Stomach (tissue), 9 donors: Measurements from ENCODE around the gene TTLL12. TPM values are rescaled to one million over a fixed set of nuclear protein-coding genes. Genes with fewer than 3 reads are reported as not detected.

ENCODE experiments used
- DNase-seq, 2 donors: peaks; one replicate each; pipeline versions ENCODE4 v3.0.0 to v3.0.0-alpha.2; 2013 to 2019
- H3K27ac ChIP-seq, 5 donors: fragments of 200-600 bp in 4 of 5; sonication (generic) in 4 of 5; one replicate each; pipeline ENCODE4 v1.5.1; 2013 to 2019; ENCODE audit warnings: mild to moderate bottlenecking in 1 of 5, moderate library complexity in 1 of 5
- H3K27me3 ChIP-seq, 3 donors: fragments of 200-600 bp; sonication (generic); one replicate each; pipeline ENCODE4 v1.5.1; 2017 to 2019; ENCODE audit warnings: mixed run types in 1 of 3
- H3K36me3 ChIP-seq, 4 donors: fragments of 200-600 bp; sonication (generic); 1 replicate in 3 of 4; 2 replicates in 1 of 4; pipeline ENCODE4 v1.5.1; 2016 to 2019
- H3K4me1 ChIP-seq, 4 donors: fragments of 200-600 bp; sonication (generic); one replicate each; pipeline ENCODE4 v1.5.1; 2016 to 2019
- H3K4me3 ChIP-seq, 4 donors: fragments of 200-600 bp; sonication (generic) in 3 of 4; one replicate each; pipeline ENCODE4 v1.5.1; 2016 to 2019; ENCODE audit warnings: mild to moderate bottlenecking in 1 of 4
- H3K9me3 ChIP-seq, 4 donors: fragments of 200-600 bp; sonication (generic); one replicate each; pipeline ENCODE4 v1.5.1; 2016 to 2019
- EP300 ChIP-seq: sonication (generic); formaldehyde crosslinking; IDR thresholded peaks from one replicate; pipeline ENCODE4 v1.6.1; 2017; ENCODE audit warnings: antibody characterized with exemption
- POLR2A ChIP-seq, 4 donors: fragments of 450-650 bp; IDR thresholded peaks; one replicate each; pipeline ENCODE4 v1.6.1; 2016; ENCODE audit warnings: antibody characterized with exemption in 4 of 4, control low read depth in 2 of 4, mild to moderate bottlenecking in 1 of 4, moderate library complexity in 1 of 4
- POLR2AphosphoS5 ChIP-seq, 3 donors: sonication (generic); formaldehyde crosslinking; IDR thresholded peaks; one replicate each; pipeline ENCODE4 v1.6.1; 2016; ENCODE audit warnings: antibody characterized with exemption in 3 of 3
- WGBS, 5 donors: extraction: QIAGEN DNeasy Blood & Tissue Kit in 3 of 5; methylation state at CpG; one replicate each; pipeline versions ENCODE4 v1.1.5 to v1.1.7; 2013 to 2018; 5-methylcytosine and 5-hydroxymethylcytosine counted together
- intact Hi-C: fragments of 100-400 bp; cut with DNase I; formaldehyde crosslinking; loops from one replicate; pipeline ENCODE4 v1.15.1; 2023; ENCODE audit warnings: low total_unique reads
- polyA plus RNA-seq, 3 donors: library from polyadenylated mRNA; stranded (reverse); fragments of 200-250 nt; gene quantifications; one replicate each; pipeline ENCODE4 v1.2.3, GENCODE V29; 2013
- total RNA-seq, 5 donors: library from RNA; depleted of rRNA; stranded (reverse); fragments of >200 nt; gene quantifications; one replicate each; pipeline versions ENCODE4 v1.1.0 to v1.2.3, GENCODE V29; 2014 to 2016
- TF ChIP-seq, protein P1 (sequence below), 7 experiments: fragments of 450-650 bp in 4 of 7; fragments of 200-600 bp in 3 of 7; sonication (generic) in 3 of 7; IDR thresholded peaks; one replicate each; pipeline ENCODE4 v1.5.1; 2016 to 2019; ENCODE audit warnings: antibody characterized with exemption in 7 of 7, control low read depth in 2 of 7, mild to moderate bottlenecking in 1 of 7
- donor health status: healthy with polysubstance abuse.
- donor health status: Bipolar disorder and iron deficiency.
- donor health status: healthy.

Gene TTLL12
- total and polyA plus RNA-seq, 8 donors, result 4.1 to 64.3 (median 30.1) TPM

DNA sequence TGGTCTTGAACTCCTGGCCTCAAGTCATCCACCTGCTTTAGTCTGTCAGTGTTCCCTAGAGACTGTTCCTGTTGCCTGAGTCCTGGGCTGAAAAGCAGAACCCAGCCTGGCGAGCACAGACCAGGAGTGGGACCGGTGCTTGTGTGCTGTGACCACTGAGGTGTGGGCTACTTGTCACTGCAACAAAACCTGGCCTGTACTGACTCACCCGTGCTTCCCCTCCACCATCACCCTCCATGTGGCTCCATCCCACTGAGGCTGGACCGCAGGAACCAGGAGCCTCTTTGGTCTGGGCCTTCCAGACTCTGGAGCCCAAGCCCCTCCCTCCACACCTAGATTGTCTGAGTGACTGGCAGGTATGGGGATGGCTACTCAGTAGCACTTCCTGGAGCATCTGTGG lies 52.4 kb downstream of the TTLL12 start:
- Histone ChIP-seq H3K4me3 (no peak overlapping the region), H3K4me1 (peaks cover 9 to 41% (median 34%) of the 10 kb centered on the region in 4 donors), H3K27ac (no peak overlapping the region), H3K27me3 (no peaks in the 10 kb centered on the region), H3K9me3 (no peaks in the 10 kb centered on the region), H3K36me3 (peaks cover 30 to 91% (median 90%) of the 10 kb centered on the region in 4 donors)
- no peak for TF ChIP-seq POLR2AphosphoS5 (IDR thresholded peaks at IDR 0.05)
- TF ChIP-seq EP300, result no peak
- TF ChIP-seq POLR2A (IDR thresholded peaks at IDR 0.05), result no peak
- TF ChIP-seq, protein P1, sequence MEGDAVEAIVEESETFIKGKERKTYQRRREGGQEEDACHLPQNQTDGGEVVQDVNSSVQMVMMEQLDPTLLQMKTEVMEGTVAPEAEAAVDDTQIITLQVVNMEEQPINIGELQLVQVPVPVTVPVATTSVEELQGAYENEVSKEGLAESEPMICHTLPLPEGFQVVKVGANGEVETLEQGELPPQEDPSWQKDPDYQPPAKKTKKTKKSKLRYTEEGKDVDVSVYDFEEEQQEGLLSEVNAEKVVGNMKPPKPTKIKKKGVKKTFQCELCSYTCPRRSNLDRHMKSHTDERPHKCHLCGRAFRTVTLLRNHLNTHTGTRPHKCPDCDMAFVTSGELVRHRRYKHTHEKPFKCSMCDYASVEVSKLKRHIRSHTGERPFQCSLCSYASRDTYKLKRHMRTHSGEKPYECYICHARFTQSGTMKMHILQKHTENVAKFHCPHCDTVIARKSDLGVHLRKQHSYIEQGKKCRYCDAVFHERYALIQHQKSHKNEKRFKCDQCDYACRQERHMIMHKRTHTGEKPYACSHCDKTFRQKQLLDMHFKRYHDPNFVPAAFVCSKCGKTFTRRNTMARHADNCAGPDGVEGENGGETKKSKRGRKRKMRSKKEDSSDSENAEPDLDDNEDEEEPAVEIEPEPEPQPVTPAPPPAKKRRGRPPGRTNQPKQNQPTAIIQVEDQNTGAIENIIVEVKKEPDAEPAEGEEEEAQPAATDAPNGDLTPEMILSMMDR (IDR thresholded peaks at IDR 0.05), result no peak
- WGBS, 5 donors, result 95 to 100% (median 98%) methylated on average over 4 of the region's 4 CpGs
- no peak for DNase-seq
- intact Hi-C loops, result no loop called here

DNA sequence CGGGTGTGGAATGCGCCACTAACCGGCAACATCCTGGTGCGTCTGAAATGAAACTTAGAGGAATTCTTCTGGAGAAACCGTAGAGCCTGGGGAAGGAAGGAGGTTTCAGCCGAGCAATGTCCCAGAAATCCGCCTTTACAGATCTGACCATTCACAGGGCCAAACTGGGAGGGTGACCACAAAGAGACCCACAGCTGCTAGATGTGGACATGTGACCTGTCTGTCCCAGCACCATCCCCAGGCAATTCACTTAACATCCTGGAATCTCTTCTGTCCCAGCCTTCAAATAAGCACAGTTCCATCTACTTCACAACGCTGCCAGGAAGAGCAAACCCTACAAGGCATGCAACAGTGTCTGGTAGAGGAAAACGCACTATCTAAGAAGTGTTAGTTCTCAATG lies 53.5 kb downstream of the TTLL12 start:
- H3K36me3 ChIP-seq, result peaks cover 24 to 80% (median 79%) of the 10 kb centered on the region in 4 donors
- no peak overlapping the region for H3K4me3 ChIP-seq
- no peaks in the 10 kb centered on the region for H3K27me3 ChIP-seq
- H3K9me3 ChIP-seq, result no peaks in the 10 kb centered on the region
- intact Hi-C loops, result no loop called here
- DNase-seq, result no peak
- peaks cover 15 to 52% (median 45%) of the 10 kb centered on the region in 4 donors for H3K4me1 ChIP-seq
- 81 to 93% (median 90%) methylated on average over 9 of the region's 9 CpGs for WGBS, 5 donors
- H3K27ac ChIP-seq, result no peak overlapping the region
- TF ChIP-seq, protein P1 (IDR thresholded peaks at IDR 0.05), result no peak
- TF ChIP-seq EP300 (no peak), POLR2A (IDR thresholded peaks at IDR 0.05) (no peak), POLR2AphosphoS5 (IDR thresholded peaks at IDR 0.05) (no peak)

DNA sequence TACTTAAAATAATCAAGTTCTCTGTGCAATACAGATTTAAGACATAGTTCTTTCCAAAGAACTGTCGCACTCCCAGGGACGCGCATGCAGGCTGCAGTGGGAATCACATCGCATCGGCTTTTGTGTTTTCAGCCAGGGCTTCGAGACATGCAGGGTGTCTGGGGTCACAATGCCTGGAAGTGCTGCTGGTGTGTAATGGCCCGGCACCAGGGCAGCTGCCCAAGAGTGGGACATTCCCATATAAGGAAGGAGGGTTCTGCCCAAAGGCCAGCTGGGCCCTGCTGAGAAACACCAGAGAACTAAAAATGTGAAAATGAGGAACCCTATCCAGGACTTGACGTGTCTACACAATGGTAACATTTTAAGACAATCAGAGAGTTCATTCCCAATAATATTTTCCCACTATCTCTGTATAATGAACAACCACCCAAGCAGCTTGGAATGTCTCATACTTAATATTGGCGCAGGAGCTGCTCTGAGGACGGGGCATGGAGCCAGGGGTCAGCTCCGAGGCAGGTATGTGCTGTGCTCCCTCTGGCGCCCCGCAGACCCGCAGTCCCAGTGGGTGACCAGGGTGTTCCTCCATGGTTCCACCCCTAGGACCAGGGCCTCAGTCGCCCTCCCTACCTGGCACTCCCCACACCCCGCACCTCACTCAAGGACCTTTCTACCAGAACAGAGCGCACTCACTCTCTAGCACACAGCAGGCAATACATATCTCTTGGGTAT lies 55.0 kb downstream of the TTLL12 start:
- peaks cover 19 to 62% (median 59%) of the 10 kb centered on the region in 4 donors for H3K4me1 ChIP-seq
- TF ChIP-seq EP300, result no peak
- no peak for TF ChIP-seq POLR2A (IDR thresholded peaks at IDR 0.05)
- TF ChIP-seq, protein P1 (IDR thresholded peaks at IDR 0.05), result no peak
- DNase-seq, result no peak
- H3K27ac ChIP-seq, result peak overlapping the region in 2 of 5 donors; percentile 1 to 52
- no peaks in the 10 kb centered on the region for H3K9me3 ChIP-seq
- 70 to 84% (median 77%) methylated on average over 16 to 17 of the region's 17 CpGs for WGBS, 5 donors
- H3K4me3 ChIP-seq, result no peak overlapping the region
- H3K27me3 ChIP-seq, result no peaks in the 10 kb centered on the region
- intact Hi-C loops, result no loop called here
- peaks cover 15 to 65% (median 64%) of the 10 kb centered on the region in 4 donors for H3K36me3 ChIP-seq

DNA sequence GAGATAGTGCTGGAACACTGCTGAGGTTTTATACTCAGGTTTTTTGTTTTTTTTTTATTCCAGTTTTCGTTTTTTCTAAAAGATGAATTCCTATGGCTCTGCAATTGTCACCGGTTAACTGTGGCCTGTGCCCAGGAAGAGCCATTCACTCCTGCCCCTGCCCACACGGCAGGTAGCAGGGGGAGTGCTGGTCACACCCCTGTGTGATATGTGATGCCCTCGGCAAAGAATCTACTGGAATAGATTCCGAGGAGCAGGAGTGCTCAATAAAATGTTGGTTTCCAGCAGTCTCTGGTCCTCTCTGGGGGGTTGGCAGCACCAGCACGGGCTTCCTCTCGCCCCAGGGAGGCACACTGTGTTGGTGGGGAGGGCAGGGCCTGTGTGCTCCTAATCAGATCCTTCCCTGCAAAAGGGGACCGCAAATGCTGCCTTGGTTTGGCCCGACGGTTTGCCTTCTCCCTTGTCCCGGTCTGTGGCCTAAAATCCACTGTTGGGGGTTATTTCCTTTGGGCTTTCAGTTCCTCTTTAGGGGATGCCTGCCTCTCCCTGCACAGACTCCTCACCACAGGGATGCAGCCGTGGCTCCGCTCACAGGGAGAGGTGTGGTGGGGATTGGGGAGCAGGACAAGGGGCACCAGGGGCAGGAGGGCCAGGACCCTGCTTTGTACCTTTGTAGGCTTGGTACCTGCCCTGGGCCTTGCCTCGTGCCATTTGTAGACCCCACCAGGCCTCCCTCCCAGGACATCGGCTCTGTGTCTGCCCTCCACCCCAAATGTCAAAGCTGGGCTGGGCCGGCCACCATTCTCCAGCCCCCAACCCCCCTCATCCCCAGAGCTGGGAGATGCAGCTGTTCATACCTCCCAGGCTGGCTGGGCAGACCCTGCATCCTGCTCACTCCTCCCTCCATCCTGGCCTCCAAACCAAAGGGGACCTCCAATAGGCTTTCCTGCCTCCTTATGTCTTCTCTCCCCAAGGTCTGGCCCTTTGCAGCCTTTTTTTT lies 57.2 kb downstream of the TTLL12 start:
- Histone ChIP-seq H3K36me3 (peaks cover 0 to 44% (median 43%) of the 10 kb centered on the region in 4 donors), H3K27me3 (no peaks in the 10 kb centered on the region), H3K27ac (peak overlapping the region; percentile 15 to 85 (median 73)), H3K4me3 (no peak overlapping the region), H3K9me3 (no peaks in the 10 kb centered on the region), H3K4me1 (peaks cover 23 to 65% (median 54%) of the 10 kb centered on the region in 4 donors)
- TF ChIP-seq EP300 (no peak), POLR2A (IDR thresholded peaks at IDR 0.05) (no peak), POLR2AphosphoS5 (IDR thresholded peaks at IDR 0.05) (no peak)
- TF ChIP-seq, protein P1 (IDR thresholded peaks at IDR 0.05), result peak in 1 of 7 experiments; percentile 4
- WGBS, 5 donors, result 45 to 55% (median 46%) methylated on average over 14 to 16 of the region's 16 CpGs
- DNase-seq, result no peak
- intact Hi-C loops, result no loop called here
